HG03571 (cell line): Measurements from ENCODE around the gene TP53I11.

ENCODE experiments used
- ATAC-seq: cut with Tn5 transposase; IDR thresholded peaks from one replicate; pipeline ENCODE4 v1.9.1; 2021; ENCODE audit not compliant: unreplicated experiment

The TP53I11 gene

DNA sequence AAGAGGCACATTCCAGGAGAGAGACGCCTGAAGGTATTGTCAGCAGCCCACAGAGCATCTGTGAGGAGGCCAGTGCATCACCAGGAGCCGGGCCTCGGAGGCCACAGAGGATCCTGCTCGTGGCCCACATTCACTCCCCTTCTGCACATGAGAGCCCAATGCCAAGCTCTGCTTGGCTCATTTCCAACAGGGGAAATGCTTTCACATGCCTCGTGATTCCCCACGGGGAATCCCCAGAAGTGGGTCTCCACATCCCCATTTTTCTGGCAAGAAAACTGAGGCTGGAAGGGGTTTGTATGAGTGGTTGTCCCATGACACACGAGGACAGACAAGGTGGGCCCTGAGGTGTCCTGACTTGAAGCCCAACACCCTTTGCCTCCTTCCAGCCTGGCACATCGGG is 34.4 kb downstream of the TP53I11 start:
- no peak for ATAC-seq

DNA sequence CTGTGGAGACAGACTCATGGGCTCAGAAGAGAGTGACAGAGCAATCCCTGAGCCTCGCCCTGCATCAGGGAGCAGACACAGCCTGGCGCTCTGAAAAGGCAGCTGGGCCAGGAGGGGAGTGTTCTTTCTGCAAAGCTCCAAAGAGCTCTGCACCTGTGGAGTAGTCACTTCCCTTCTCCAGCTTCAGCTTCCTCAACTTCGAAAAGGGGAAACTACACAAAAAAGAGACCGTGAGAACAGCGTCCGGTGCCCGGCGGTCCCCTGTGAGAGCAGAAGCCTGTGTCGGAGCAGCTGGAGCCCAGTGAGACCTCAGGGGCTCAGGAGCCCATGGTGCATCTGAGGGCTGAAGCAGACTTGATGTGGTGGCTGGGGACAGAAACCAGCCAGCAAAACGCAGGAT is 35.1 kb downstream of the TP53I11 start:
- no peak for ATAC-seq

GRCh38 chr11:44915004-44915403 is 35.7 kb downstream of the TP53I11 start:
- ATAC-seq: no peak

GRCh38 chr11:44914105-44914504 is 36.6 kb downstream of the TP53I11 start:
- no peak for ATAC-seq

DNA sequence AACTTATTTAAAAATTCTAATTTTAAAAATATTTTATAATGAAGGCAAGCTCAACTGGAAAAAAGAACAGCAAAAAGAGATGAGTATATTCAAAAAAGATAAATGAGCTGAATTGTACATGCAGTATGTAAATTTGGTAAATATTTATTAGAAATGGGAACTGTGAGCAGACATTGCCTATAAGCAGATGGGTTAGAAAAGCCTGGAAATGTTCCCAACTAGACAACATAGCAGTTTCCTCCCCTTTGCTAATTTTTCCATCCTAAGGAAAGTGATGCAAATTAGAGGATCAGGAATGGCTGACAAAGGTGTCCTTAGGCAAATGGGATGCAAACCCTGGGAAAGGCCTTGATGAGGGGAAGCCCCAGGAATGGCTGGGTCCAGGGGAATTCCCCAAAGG is 37.2 kb downstream of the TP53I11 start:
- no peak for ATAC-seq

DNA sequence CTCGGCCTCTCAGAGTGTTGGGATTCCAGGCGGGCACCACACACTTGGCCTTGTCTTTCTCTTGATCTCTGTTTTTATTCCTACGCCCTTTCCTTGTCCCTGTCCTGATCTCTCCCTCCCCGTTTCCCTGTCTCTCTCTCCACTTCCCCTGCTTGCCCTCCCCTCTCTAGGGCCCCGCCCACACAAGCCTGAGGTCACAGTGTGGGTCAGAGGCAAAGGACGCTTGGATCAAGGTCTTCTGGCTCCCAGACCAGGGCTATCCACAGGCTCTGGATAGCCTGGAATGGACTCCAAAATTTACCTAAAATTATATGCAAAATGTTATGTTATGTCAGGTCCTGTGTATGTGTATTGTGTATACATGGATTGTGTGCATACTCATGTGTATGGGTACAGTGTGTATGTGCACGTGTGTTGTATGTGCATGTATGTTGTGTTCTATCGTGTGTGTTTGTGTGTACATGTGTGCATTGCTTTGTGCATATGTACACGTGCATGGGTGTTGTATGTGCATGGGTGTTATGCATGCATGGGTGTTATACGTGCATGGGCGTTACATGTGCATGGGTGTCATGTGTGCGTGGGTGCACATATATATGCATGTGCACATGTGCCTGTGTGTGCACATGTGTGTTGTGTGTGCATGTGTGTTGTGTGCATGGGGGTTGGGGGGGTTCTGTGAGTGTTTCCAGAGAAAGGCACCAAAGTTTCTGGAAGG is 38.3 kb downstream of the TP53I11 start:
- ATAC-seq: no peak

DNA sequence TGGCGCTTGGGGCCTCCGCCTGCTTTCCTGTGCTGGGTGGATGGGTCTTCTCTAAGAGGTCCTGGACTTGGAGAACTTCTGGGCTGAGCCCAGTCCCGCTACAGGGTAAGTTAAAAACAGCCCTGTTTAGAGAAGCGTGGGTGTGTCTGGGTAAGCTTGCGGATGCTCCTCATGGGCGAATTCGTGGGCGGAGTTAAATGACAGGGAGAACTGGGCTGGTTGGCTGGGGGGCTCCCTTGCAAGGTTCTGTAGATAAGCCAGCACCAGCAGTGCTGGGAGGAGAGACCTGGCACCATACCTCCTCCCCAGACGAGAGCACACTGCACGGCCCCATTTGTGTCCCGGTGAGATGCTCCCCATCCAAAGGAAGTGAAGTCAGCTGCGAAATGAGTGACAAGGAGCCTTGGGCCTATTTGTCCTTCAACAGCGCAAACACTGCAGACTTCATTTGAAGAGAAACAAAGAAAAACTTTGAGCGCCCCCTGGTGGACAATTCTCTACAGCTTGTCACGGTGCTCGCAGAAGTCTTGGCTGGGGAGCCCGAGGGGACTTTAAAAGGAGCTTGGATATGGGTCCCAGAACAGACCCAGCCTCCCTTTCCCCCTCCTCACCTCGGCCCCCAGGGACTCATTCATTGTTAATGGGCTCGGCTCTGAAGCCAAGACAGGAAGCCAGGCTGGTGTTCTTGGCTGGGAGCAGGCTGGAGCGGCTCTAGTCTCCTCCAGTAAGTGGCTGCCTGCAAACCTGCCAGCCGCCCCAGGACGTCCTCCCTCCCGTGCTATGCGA is 39.5 kb downstream of the TP53I11 start:
- ATAC-seq: no peak

- no peak for ATAC-seq
Observed at GRCh38 chr11:44910591-44910990, 40.1 kb downstream of the TP53I11 start.

- no peak for ATAC-seq
Observed at GRCh38 chr11:44909557-44909956, 41.1 kb downstream of the TP53I11 start.

GRCh38 chr11:44906649-44907048 is 44.0 kb downstream of the TP53I11 start:
- ATAC-seq: no peak

- ATAC-seq: no peak
Observed at GRCh38 chr11:44905131-44905866, 45.4 kb downstream of the TP53I11 start.

DNA sequence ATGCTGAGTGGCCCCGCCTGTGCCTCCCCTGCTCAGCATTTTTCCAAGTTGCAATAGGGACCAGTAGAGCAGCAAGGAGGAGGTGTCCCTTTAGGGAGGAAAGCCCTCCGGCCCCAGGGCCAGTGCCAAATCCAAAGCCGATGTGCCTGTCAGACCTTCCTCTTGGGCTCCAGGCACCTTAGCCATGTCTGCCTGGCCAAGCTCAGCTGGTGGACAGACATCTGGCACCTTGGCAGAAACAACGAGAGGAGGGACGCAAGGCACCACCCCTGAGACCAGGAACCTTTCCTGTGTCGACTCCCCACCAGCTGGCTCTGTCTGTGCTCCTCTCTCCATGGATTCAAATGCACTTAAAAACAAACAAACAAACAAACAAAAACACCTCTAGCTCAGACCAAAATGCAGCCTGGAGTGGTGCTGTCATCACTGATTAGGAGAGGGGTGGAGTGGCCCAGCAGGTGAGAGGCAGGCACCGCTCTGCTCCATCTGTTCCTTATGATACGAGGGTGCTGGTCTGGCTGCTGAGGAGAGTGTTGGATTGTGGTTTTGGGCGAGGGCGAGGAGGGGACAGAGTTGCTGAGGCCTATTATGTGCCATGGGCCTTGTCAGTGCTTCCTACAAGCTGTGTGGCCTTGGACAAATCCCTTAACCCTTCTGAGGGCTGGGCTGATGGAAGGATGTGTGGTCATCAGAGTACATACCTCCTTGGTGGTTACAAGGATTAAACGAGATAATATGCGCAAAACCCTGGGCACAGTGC is 46.2 kb downstream of the TP53I11 start:
- no peak for ATAC-seq

GRCh38 chr11:44903518-44903917 is 47.2 kb downstream of the TP53I11 start:
- no peak for ATAC-seq

GRCh38 chr11:44903035-44903434 is 47.6 kb downstream of the TP53I11 start:
- ATAC-seq: no peak

- ATAC-seq: no peak
Observed at GRCh38 chr11:44901786-44902185, 48.9 kb downstream of the TP53I11 start.

DNA sequence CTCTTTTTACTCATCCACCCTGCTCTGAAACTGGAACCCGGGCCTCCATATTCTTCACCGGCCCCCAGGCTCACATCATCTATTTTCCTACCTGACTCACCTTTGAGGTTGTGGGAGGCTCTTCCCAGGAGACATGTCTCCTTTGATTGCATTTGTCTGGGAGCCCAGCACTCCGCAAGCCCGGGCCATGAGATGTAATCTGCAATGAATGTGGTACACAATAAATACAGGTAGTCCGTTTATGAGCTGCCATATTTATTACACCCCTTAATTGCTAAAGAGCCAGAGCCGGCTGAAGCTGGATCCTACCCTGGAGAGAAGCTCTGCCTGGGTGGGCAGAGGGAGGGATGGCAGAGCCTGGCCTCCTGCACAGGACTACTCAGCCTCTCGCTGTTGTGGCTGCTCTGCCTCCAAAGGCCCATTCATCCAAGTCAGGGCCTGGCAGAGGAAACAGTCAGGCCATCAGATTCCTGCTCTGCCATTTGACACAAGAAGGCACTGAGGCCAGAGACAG is 49.5 kb downstream of the TP53I11 start:
- no peak for ATAC-seq

GRCh38 chr11:44899959-44900358 is 50.7 kb downstream of the TP53I11 start:
- ATAC-seq: no peak

- no peak for ATAC-seq
Observed at GRCh38 chr11:44893846-44894617, 56.7 kb downstream of the TP53I11 start.

GRCh38 chr11:44893308-44893822 is 57.3 kb downstream of the TP53I11 start:
- ATAC-seq: no peak

GRCh38 chr11:44892843-44893242 is 57.8 kb downstream of the TP53I11 start:
- ATAC-seq: no peak
